HepG2 (cell line): ENCODE measurements around the gene LDAH.

Experiments used
- CBX2 ChIP-seq, 2 experiments: fragments of 200-600 bp in 1 of 2; sonication (generic); formaldehyde crosslinking in 1 of 2; IDR thresholded peaks; 2 replicates each; pipeline versions ENCODE4 v1.7.0 to v1.8.1; 2018 to 2022; ENCODE audit warnings: low read depth in 2 of 2, low read length in 1 of 2, mild to moderate bottlenecking in 1 of 2, missing genetic modification reagents in 1 of 2
- CTCF ChIP-seq: sonication (generic); formaldehyde crosslinking; IDR thresholded peaks from 2 replicates; pipeline ENCODE4 v1.5.0; 2020; ENCODE audit warnings: mild to moderate bottlenecking, missing genetic modification reagents, moderate library complexity
- FOSL1 ChIP-seq: sonication (generic); formaldehyde crosslinking; IDR thresholded peaks from 2 replicates; pipeline ENCODE4 v1.9.0; 2021; ENCODE audit warnings: missing genetic modification reagents, borderline replicate concordance
- POLR2A ChIP-seq, 2 experiments: IDR thresholded peaks; 2 replicates each; pipeline ENCODE4 v1.6.1; 2011; ENCODE audit warnings: low read depth in 2 of 2, low read length in 2 of 2, mild to moderate bottlenecking in 1 of 2, moderate library complexity in 1 of 2; ENCODE audit not compliant: insufficient read depth in 1 of 2
- SRSF1 ChIP-seq: fragments of 200-400 bp; formaldehyde crosslinking; optimal IDR thresholded peaks from 2 replicates; pipeline ENCODE3; 2017; ENCODE audit warnings: mild to moderate bottlenecking, low read depth, low read length, moderate library complexity
- U2AF2 ChIP-seq: fragments of 200-400 bp; formaldehyde crosslinking; IDR thresholded peaks from 2 replicates; pipeline ENCODE4 v1.6.1; 2017; ENCODE audit warnings: low read depth, mild to moderate bottlenecking, low read length
- ZBTB1 ChIP-seq: sonication (generic); formaldehyde crosslinking; IDR thresholded peaks from 2 replicates; pipeline ENCODE4 v1.4.0; 2020; ENCODE audit warnings: missing genetic modification reagents, borderline replicate concordance
- ZNF335 ChIP-seq: sonication (generic); formaldehyde crosslinking; IDR thresholded peaks from 2 replicates; pipeline ENCODE4 v1.4.0; 2020; ENCODE audit warnings: missing genetic modification reagents
- ZNF513 ChIP-seq: sonication (generic); formaldehyde crosslinking; conservative IDR thresholded peaks from 2 replicates; pipeline ENCODE4 v1.5.0; 2020; ENCODE audit warnings: missing genetic modification reagents
- ZNF619 ChIP-seq: sonication (generic); formaldehyde crosslinking; IDR thresholded peaks from 2 replicates; pipeline ENCODE4 v1.4.0; 2020; ENCODE audit warnings: mild to moderate bottlenecking, missing genetic modification reagents
- ZNF878 ChIP-seq: sonication (generic); formaldehyde crosslinking; IDR thresholded peaks from 2 replicates; pipeline ENCODE4 v1.8.1; 2023; ENCODE audit warnings: mild to moderate bottlenecking, missing genetic modification reagents, moderate library complexity

DNA sequence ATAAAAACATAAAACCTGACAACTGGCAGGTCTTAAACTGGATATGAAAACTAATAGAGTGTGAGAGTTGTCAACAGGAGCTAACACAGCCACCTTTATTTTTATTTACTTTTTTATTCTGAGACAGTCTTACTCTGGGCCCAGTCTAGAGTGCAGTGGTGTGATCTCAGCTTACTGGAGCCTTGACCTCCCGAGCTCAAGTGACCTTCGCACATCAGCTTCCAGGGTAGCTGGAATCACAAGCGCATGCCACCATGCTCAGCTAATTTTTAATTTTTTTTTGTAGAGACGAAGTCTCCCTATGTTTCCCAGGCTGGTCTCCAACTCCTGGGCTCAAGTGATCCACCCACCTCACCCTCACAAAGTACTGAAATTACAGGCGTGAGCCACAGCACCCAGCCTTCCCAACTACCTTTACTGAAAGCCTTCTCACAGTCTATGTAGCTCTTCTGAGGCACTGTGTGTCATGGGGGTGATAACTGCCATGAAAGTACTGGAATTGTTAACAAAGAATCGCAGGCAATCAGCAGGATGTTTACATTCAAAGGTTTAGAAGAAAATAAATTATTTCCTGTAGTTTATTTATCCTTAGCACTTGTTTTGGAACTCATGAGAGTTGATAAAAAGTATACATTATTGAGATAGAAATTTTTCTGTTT, 131.7 kb downstream of the LDAH start:
- TF ChIP-seq SRSF1 (no peak), ZNF513 (no peak), CBX2 (IDR thresholded peaks at IDR 0.05; ENCODE audit: low read depth, low read length) (no peak), CBX2 (CRISPR knock-in tag; IDR thresholded peaks at IDR 0.05; ENCODE audit: low read depth) (no peak), ZNF878 (CRISPR knock-in tag) (no peak), FOSL1 (no peak), CTCF (CRISPR knock-in tag) (no peak), ZNF619 (CRISPR knock-in tag) (no peak), ZBTB1 (CRISPR knock-in tag) (no peak), U2AF2 (no peak), POLR2A (IDR thresholded peaks at IDR 0.05; ENCODE audit: insufficient read depth in 1 of 2, low read depth in 2 of 2, low read length in 2 of 2) (no peak), ZNF335 (no peak)
